ENCODE measurements around the gene PRDM12.

Gene PRDM12

DNA sequence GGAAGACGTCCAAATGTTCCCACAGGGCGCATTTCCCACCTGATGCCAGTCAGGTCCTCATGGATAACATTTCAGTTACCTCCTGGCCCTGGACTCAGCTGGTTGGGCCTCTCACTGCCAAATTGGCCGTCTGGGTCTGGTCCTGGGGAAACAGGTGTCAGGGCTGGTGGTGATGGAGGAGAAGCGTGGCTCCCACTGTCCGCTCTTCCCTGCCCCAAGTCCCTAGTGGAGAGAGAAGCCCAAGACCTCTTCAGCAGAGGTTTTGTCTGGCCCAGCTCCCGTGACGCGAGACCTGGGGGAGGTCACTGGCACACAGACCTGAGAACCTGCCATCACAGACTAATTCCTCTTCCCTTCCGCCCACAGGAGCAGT is 27.8 kb upstream of the PRDM12 start:
- DNase-seq, result no peak

- DNase-seq, result no peak
Measured at GRCh38 chr9:130638284-130639123, 25.9 kb upstream of the PRDM12 start.

- DNase-seq, result no peak
Measured at GRCh38 chr9:130639124-130639765, 25.1 kb upstream of the PRDM12 start.

DNA sequence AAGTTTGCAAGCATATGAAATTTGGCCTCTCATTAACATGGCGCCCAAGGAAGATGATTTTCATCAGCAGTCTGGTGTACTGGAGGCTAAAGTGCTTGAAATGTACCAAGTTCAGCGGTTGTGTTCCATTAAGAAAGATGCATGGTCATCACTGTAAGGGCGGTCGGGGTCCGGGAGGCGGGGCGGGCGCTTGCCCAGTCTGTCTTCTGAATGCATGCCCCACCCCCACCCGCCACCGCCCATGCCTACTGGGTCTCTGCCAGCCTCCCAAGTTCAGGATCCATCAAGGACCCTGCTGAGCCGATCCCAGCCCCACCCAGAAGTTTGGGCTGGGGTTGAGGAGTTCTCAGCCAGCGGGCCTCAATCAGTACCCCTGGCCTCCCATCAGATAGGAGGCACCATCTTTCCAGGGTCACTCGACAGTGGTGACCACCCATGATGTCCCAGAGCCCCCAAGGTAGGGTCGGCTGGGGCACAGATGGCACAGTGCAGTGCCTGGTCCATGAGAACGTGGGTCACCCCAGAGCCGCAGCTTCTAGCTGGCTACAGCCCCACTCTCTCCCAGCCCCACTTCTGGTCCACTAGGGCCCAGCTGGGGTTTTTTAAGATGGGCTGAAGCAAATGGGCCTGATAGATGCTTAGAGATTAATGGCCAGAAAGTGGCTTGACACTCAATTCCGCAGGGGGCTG is 24.4 kb upstream of the PRDM12 start:
- DNase-seq, result no peak

- DNase-seq, result no peak
Measured at GRCh38 chr9:130640681-130641080, 23.7 kb upstream of the PRDM12 start.

GRCh38 chr9:130642926-130643325 is 21.5 kb upstream of the PRDM12 start:
- DNase-seq, result no peak

DNA sequence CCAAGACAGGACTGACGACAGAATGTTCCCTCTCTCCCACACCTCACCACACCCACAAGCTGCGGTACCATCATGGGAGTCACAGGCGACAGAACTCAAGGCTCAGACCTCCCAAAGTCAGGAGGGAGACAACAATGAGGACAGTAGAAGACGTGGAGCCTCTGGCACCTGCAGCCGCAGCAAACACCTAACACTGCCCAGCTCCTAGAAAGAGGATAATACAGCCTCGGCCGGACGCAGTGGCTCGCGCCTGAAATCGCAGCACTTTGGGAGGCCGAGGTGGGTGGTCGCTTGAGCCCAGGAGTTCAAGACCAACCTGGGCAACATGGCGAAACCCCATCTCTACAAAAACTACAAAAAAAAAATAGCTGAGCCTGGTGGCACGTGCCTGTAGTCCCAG is 13.2 kb upstream of the PRDM12 start:
- no peak for DNase-seq

- DNase-seq, result no peak
Measured at GRCh38 chr9:130651752-130652151, 12.6 kb upstream of the PRDM12 start.

GRCh38 chr9:130654879-130655278 is 9.5 kb upstream of the PRDM12 start:
- DNase-seq, result no peak

- DNase-seq, result no peak
Measured at GRCh38 chr9:130658893-130659698, 5.3 kb upstream of the PRDM12 start.

DNA sequence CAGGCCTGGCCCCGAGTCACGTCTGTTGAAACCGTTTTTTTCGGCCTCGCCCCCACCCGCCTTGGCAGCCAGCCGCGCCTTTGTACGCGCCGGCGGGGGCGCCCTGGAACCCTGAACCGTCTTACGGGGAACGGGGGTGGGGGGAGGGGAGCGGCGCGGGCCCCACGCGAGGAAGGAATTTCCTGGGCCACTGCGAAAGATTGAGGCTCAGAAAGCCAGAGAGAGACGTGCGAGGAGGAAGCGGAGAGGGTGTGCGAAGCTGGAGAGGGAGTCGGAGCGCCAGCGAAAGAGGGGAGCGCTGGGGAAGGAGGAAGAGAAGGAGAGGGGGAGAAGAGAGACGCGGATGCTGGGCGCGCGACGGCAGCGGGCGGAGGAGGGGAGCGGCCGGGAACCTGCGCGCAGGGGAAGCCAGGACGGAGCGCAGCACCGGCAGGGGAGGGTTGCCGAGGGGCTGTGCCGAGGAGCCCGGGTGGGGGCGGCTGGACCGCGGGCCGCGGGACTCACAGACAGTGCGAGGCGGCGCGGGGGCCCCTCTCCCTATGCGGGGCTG is 4.6 kb upstream of the PRDM12 start:
- DNase-seq, result no peak

- no peak for DNase-seq
Measured at GRCh38 chr9:130660326-130660682, 4.1 kb upstream of the PRDM12 start.

DNA sequence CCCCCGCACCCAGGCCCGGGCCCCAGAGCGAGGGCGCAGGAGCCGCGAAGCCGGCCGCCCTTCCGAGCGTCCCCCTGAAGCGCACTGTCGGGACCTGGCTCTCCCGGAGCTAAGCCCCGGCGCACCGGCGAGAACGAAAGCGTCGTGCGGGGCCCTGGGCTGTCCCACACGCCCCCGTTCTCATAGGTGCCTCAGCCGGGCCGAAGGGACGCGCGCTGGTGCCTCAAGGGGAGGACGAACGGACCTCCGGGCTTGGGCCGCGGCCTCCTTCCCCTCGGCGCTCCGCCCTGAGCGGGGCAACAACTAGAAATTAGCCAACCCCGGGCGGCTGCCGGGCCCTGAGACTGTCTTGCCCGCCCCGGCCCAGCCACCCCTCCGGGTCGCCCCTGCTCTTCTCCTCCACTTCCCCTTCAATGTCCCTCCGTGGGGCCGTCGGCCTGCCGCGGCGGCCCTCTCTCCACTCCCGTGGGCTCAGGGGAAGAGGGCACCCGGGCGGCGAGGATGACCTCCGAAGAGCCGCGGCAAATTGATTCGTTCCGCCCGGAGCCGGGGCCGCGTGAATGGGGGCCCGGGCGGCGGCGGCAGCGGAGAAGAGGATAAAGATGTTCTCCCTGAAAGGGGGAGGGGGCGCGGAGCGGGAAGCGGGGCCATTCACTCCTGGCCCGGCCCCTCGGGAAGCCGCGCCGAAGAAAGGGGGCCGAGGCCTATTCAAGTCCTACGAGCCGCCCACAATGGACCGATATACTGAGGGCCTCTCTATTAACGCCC is 3.5 kb upstream of the PRDM12 start:
- no peak for DNase-seq

- no peak for DNase-seq
Measured at GRCh38 chr9:130661451-130662098, 2.8 kb upstream of the PRDM12 start.

- no peak for DNase-seq
Measured at GRCh38 chr9:130662099-130662969, 2.1 kb upstream of the PRDM12 start.

DNA sequence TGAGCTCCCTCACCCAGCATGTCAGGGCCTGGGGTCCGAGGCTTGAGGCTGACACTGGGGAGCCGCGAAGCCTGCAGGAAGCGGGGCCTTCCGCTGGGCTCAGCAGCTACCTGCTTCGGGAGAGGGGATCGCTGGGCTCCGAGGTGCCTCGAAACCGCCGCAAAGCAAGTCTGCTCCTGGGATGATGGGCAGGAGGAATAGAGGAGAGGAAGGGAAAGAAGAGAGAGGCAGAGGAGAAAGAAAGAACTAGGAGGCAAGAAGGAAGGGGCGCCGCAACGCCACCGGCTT is 1.5 kb upstream of the PRDM12 start:
- no peak for DNase-seq

DNA sequence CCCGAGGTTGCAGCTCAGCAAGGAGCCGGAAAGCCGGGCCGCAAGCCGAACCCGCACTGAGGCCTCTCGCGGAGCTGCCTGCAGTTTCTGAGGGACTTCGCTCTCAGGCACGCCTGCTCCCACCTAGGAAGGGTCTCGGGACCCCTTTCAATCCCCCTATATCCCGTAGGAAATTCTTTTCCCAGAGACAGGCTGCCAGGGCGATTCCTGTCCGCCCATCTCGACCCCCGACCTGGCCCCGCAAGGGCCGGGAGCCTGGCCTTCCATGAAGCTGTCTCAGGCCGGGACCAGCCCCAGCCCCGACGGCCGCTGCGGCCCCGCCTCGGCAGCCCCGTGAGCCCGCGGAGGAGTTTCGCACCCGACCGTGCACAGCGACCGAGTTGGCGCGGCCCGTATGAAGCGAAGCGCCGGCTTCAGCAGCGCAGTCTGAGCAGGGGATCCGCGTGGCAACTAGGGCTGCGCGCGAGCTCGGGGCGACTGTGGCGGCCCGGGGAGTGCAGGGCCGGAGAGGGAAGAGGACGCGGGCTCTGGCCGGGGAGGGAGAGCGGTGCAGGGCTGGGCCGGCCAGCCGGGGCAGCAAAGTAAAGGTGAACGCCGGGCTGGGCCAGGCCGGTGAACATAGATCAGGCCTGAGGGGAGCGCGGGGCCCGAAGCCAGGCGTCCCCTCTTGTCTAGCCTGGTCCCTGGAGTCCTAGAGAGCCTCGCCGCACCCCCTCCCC is 977 bp upstream of the PRDM12 start:
- peak; percentile 19 for DNase-seq

DNA sequence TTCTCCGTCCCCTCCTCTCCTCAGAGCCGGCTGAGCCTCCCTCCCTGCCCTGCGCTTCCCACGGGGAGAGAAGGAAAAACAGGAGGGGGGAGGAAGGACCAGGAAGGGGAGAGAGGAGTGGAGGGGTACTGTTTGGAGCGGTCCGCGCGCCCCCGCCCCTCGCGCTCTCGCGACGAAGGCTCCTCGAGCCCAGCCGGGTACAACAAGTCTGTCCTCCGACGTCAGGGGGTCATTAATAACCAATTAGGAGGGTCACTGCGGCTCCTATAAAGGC is 480 bp upstream of the PRDM12 start:
- no peak for DNase-seq

- no peak for DNase-seq
Measured at GRCh38 chr9:130665029-130665430, 636 bp downstream of the PRDM12 start.

Data from activated naive CD4-positive, alpha-beta T cell treated with Interleukin-2 at 50 U/mL for 16 hours (primary cell).